Right ventricle myocardium superior (tissue), 1 donor: ENCODE results near the gene PODXL. TPM values are rescaled to one million over a fixed set of nuclear protein-coding genes. Genes with fewer than 3 reads are reported as not detected.
"Not testable (repeated sequence)": the region's sequence is repeated elsewhere in the genome, so short reads cannot be mapped to it uniquely, and the experiment has no call there.

ENCODE experiments used
- ATAC-seq: fragments of 200-7000 bp; cut with Tn5 transposase; one replicate; pipeline ENCODE4 v1.9.1; 2020; ENCODE audit warnings: mild to moderate bottlenecking; ENCODE audit not compliant: poor library complexity
- DNase-seq: peaks from one replicate; pipeline ENCODE4 v3.0.0-alpha.2; 2020
- intact Hi-C: fragments of 100-400 bp; cut with DNase I; formaldehyde crosslinking; loops from one replicate; pipeline ENCODE4 v1.11.2; 2022
- total RNA-seq: library from RNA; stranded (reverse); fragmentation: NEBNext Ultra II Directional; extraction: Animal tissue kit (Norgen Biotek cat#: 25700); gene quantifications from one replicate; pipeline ENCODE4 v1.2.1, GENCODE V29; 2021
- donor health status: DM: no; HTN: yes; CAD: no; lungs with severe emphysema.

Gene PODXL
- total RNA-seq, 1 donor from 2014 or later, result 57.1 TPM

DNA sequence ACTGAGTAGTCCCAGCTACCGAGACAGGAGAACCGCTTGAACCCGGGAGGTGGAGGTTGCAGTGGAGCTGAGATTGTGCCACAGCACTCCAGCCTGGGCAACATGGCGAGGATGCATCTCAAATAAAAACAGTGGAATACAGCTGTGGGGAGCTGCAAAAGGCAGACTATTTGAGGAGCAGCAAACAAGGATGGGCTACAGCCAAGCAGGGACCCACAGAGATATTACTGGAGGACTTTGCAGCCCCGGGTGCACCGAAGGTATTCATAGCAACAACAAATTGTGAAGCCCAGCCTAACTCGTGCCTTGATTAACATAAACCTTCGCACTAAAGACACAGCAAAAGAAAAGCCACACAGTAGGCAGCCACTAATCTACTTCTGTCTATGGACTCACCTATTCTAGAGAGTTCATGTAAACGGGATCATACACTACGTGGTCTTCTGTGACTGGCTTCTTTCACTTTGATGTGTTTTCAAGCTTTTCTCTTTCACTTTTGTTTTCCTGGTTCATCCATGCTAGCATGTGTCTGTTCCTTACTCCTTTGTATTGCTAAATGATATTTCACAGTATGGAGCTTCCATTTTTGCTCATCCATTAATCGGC, 34.0 kb downstream of the PODXL start:
- ATAC-seq, result no peak
- intact Hi-C loops, result no loop called here
- DNase-seq, result peak; percentile 17

DNA sequence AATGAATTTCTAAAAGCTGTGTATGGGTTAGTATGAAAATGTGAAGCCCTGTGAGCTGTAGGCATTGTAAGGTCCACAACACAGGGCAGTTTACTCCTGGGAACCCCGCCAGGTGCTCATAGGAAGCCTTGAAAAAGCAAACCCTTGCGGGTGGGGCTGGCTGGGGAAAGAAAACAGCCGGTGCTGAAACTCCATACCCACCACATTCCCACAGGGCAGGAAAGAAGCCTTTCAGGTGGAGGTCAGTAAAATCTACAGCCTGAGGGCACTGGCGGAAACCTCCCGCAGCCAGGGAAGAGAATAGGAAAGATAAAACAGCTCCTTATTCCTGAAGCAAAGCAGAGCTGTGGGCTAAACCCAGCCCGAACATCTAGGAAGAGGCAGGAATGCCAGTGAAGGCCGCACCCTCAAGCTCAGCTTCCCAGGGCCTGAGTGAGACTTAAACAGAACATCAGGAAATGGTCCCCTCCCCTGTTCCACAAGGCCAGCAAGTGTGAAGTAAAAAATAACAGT, 34.7 kb downstream of the PODXL start:
- intact Hi-C loops, result no loop called here
- ATAC-seq, result peak; percentile 62
- peak; percentile 69 for DNase-seq

DNA sequence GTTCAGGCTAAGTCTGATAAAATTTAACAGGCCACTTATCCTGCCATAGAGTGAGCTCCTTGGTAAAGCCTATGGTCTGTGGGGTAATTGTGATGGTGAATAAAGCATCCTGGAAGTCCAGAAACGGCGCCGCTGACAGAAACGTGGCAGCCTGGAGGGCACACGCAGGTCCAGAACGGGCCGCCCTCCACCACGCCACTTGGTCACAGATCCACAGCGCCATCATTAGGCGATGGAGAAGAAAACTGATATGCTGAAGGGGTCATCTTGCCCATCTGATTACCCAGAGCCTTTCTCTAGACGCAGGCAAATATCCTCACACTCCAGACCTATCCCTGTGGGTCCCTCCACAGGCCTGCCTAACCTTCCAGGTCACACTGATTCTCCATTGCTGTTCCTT, 37.8 kb downstream of the PODXL start:
- DNase-seq, result no peak
- intact Hi-C loops, result no loop called here

GRCh38 chr7:131517218-131517923, 39.1 kb downstream of the PODXL start:
- intact Hi-C loops, result no loop called here
- DNase-seq, result no peak

More for the DNA sequence above, 37.8 kb downstream of the PODXL start:
- no peak for ATAC-seq

GRCh38 chr7:131515471-131515870, 41.0 kb downstream of the PODXL start:
- not testable (repeated sequence) for ATAC-seq

More at GRCh38 chr7:131517218-131517923, 39.1 kb downstream of the PODXL start:
- no peak for ATAC-seq

DNA sequence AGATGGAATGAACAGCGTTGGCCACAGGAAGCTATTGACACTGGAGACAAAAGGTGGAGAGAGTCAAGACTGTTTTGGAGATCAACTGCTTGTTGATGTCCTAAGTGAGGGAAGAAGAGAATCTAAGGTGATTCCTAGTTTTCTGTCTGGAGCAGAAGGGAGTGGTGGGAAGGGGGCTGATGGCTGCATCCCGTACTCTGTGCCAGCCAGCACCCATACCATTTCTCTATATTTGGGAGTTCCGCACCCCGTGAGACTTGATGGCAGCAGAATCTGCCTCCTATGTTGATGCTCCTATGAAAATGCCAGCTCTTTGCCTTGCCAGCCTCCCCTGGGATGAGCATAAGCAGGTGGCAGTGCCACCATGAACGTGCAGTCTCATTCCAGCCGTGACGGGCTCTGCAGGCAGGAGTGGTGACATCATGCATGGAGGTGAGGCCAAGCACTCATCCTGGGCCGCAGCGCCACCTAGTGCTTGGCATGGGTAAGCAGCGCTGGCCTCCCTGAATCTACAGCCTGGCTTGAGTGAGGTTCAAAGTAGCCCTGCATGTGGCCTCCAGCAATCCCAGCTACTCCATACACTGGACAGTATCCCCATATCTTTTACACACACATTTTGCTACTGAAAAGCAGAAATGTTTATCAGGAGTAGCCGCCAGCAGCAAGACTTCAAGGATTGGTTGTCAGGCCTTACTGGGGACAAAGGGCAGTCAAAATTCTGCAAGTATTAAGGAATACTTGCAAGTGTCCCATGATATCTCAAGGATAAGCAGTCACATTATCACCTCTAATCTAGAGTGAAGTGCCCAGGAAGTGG, 43.0 kb downstream of the PODXL start:
- peak; percentile 91 for DNase-seq
- ATAC-seq, result peak; percentile 94
- intact Hi-C loops, result loop anchor here (5.0 kb wide), 1 partner anchor 39 kb away; no protein-coding TSS in a partner anchor

More at GRCh38 chr7:131515471-131515870, 41.0 kb downstream of the PODXL start:
- intact Hi-C loops, DNase-seq: not testable (repeated sequence)

- intact Hi-C loops, result loop anchor here (5.0 kb wide), 1 partner anchor 40 kb away; no protein-coding TSS in a partner anchor
- no peak for ATAC-seq
- no peak for DNase-seq
Observed at GRCh38 chr7:131511774-131512535, 44.5 kb downstream of the PODXL start.

DNA sequence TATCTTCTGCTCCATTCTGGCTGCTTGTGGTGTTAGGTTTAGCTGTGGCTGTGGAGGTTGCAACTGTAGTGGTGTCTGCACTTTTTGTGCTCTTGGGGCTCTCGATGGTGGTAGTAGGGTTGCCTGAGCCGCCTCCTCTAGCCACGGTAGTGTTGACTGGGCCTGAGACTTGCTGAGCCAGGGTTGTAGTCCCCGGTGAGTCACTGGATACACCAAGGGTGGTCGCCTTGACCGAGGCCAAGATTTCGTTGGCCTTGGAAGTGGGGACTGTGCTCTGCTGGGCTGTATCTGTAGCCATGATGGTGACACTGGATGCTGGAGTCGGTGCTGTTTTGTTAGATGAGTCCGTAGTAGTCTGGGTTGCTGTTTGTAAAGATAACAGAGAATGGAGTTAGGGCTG, 45.4 kb downstream of the PODXL start:
- ATAC-seq (no peak), DNase-seq (no peak)
- intact Hi-C loops, result loop anchor here (5.0 kb wide), 1 partner anchor 41 kb away; no protein-coding TSS in a partner anchor

DNA sequence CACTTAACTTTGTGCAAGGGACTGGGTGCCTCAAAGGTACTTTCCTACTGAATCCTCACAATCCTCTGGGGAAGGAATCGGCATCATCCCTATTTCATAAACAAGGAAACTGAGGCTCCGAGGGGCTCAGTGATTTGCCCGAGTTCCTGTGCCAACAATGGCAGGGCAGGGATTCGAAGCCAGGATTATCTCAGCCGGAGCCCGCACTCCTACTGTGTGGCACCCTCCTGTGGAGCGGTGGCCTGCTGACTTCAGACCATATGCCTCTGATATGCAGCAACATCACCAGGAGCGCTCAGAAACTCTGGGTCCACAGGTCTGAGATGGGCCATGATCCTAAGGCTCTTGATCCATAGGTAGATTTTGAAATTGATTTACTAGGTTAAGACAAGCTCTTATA, 46.6 kb downstream of the PODXL start:
- ATAC-seq, result no peak
- DNase-seq, result no peak
- intact Hi-C loops, result loop anchor here (2.0 to 5.0 kb wide), 2 partner anchors 43 to 145 kb away; no protein-coding TSS in a partner anchor

DNA sequence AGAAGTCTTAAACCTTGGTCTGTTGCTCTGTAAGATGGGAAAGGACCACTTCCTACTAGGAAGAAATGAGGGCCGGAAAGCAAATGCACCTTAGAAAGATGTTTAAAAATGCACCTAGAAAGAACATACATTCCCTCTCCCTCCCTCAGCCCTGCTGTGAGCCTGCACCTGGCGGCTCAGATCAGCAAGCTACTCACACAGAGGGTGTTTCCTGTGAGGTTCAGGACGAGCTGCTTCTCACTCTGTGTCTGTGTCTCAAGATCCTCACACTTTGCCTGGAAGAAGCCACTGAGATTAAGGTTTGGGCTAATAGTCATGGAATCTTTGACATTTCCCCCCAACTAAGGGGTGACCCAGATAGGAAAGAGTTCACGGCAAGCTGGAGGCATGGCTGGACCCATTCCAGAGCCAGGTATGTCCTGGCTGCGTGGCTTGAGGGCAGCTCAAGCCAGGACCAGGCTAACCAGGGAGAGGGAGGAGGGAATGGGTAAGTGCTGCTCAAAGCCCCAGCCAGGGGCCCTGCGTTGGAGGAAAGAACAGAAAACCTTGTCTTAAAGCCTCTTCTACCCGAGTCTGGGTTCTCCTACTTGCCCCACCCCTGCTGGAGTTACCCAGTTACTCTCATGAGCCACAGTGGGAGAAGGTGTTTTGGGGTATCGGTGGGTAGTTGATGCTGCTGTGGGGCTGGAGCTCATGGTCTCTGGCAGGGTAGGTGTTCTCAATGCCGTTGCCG, 47.5 kb downstream of the PODXL start:
- DNase-seq, result no peak
- intact Hi-C loops, result loop anchor here (2.0 kb wide), 1 partner anchor 146 kb away; no protein-coding TSS in a partner anchor

GRCh38 chr7:131507592-131508331, 48.7 kb downstream of the PODXL start:
- intact Hi-C loops, result loop anchor here (2.0 kb wide), 1 partner anchor 147 kb away; no protein-coding TSS in a partner anchor
- peak; percentile 83 for ATAC-seq
- DNase-seq, result peak; percentile 93

More for the DNA sequence above, 47.5 kb downstream of the PODXL start:
- no peak for ATAC-seq

GRCh38 chr7:131506597-131506996, 49.8 kb downstream of the PODXL start:
- no peak for ATAC-seq
- intact Hi-C loops, result no loop called here
- DNase-seq, result no peak

- intact Hi-C loops, result no loop called here
Observed at GRCh38 chr7:131505636-131506557, 50.5 kb downstream of the PODXL start.

GRCh38 chr7:131505037-131505620, 51.3 kb downstream of the PODXL start:
- ATAC-seq, intact Hi-C loops, DNase-seq: not testable (repeated sequence)

More at GRCh38 chr7:131505636-131506557, 50.5 kb downstream of the PODXL start:
- ATAC-seq (no peak), DNase-seq (no peak)

DNA sequence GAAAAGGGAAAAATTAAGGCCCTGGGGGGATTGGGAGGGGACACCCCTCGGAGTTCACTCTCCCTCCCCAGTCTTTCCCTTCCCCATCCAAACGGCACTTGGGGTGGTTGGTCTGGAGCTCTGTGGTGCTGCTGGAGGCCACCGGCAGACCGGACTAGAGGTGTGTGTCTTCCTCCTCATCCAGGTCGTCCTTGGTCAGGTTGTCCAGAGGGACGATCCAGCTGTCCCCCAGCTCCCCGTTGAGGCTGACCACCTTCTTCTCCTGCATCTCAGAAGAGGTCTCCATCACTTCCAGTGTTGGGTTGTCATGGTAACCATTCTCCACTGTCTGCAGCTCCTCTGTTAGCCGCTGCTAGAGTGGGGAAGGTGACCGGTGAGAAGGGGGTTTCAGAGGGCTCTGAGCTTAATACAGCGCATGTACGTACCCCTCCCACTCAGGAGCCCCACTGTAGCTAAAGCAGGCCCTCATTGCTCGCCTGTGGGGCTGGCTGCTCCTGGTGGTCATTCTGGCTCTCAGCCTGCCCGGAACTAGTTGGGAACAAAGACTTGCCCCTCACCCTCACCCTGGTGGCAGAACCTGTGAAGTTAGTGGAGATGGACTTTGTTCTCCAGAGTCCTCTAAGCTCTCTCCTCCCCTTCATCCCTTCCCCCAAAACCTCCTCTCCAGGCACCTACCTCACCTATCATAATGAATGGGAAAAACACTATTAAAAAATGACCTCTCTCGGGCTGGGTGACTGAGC, 52.1 kb downstream of the PODXL start:
- intact Hi-C loops, result no loop called here
- ATAC-seq (no peak), DNase-seq (no peak)
